GM12891 (cell line): Measurements from ENCODE around the gene ABHD17A.

Source experiments
- DNase-seq: peaks from one replicate; pipeline ENCODE4 v3.0.0; 2011; ENCODE audit warnings: low spot score; ENCODE audit not compliant: insufficient read length
- FAIRE-seq: peaks from 2 replicates; lab custom pipeline; 2011; peaks lifted over from hg19 to GRCh38; lab: Jason Lieb, UNC
- PAX5 ChIP-seq: IDR thresholded peaks from 2 replicates; pipeline ENCODE4 v1.6.1; 2011; ENCODE audit warnings: low read length, moderate library complexity, mild to moderate bottlenecking; ENCODE audit not compliant: insufficient read depth, severe bottlenecking
- POLR2A ChIP-seq: IDR thresholded peaks from 2 replicates; pipeline ENCODE4 v1.6.1; 2011; ENCODE audit warnings: low read depth, low read length, control low read depth
- POLR2AphosphoS5 ChIP-seq: IDR thresholded peaks from 2 replicates; pipeline ENCODE4 v1.6.1; 2011; ENCODE audit warnings: low read depth, low read length, control low read depth
- POU2F2 ChIP-seq: IDR thresholded peaks from 2 replicates; pipeline ENCODE4 v1.6.1; 2011; ENCODE audit warnings: low read depth, mild to moderate bottlenecking, control low read depth, low read length, moderate library complexity
- SPI1 ChIP-seq: IDR thresholded peaks from 2 replicates; pipeline ENCODE4 v1.6.1; 2011; ENCODE audit warnings: low read depth, low read length, control low read depth
- TAF1 ChIP-seq: IDR thresholded peaks from 2 replicates; pipeline ENCODE4 v1.6.1; 2011; ENCODE audit warnings: low read depth, low read length, control low read depth

ABHD17A gene

GRCh38 chr19:1921825-1922224, 36.5 kb upstream of the ABHD17A start:
- DNase-seq = no peak
- no peak for TF ChIP-seq PAX5
- no peak for TF ChIP-seq POLR2AphosphoS5
- TF ChIP-seq SPI1 = no peak
- TF ChIP-seq POU2F2 = no peak
- TF ChIP-seq TAF1 = no peak
- no peak for TF ChIP-seq POLR2A
- no peak for FAIRE-seq

DNA sequence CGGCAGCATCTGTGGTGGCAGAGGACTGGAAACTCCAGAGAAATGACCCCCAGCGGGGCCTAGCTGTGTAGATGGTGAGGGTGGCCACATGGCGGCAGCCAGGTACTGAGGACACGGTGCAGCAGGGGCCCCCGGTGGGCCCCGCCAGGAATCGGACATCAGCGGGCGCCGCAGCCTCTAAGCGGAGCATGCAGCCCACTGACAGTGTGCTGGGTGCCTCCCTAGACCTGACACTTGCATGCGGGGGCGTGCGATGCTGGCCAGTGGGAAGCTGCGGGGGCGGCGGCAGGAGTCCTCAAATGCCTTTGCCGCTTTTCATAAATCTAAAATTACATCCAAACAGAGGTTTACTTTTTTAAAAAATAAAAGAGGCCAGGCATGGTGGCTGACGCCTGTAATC, 36.0 kb upstream of the ABHD17A start:
- DNase-seq (no peak), FAIRE-seq (no peak)
- TF ChIP-seq POLR2AphosphoS5 = no peak

DNA sequence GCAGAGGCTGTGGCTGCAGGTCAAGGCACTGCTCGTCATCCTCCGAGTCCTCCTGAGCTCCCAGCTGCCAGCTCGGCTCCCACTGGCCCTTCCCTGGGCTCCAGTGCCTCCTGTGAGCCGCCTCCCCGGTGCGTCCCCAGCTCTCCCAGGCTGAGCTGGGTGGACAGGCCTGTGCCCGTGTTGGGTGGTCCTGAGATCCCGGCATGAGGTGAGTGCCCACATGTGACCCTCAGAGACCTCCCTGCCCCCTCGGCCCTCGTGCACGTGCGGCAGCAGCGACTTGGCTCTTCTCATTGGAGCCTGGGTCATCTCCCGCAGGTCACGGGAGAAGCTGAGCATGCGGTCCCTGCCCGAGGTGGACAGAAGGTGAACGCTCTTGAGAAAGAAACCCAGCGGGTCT, 35.3 kb upstream of the ABHD17A start:
- FAIRE-seq = no peak
- DNase-seq = no peak
- TF ChIP-seq SPI1 (no peak), PAX5 (no peak), TAF1 (no peak), POLR2A (no peak), POLR2AphosphoS5 (no peak), POU2F2 (no peak)

GRCh38 chr19:1918975-1919374, 33.7 kb upstream of the ABHD17A start:
- TF ChIP-seq PAX5 (no peak), SPI1 (no peak), POLR2AphosphoS5 (no peak), POLR2A (no peak), POU2F2 (no peak), TAF1 (no peak)
- DNase-seq (no peak), FAIRE-seq (no peak)

- TF ChIP-seq POU2F2 (no peak), SPI1 (no peak), POLR2A (no peak), POLR2AphosphoS5 (no peak), PAX5 (no peak), TAF1 (no peak)
- no peak for FAIRE-seq
- no peak for DNase-seq
These were observed 32.6 kb upstream of the ABHD17A start for GRCh38 chr19:1917926-1918325.

- no peak for DNase-seq
- TF ChIP-seq POLR2AphosphoS5 (no peak), TAF1 (no peak), POLR2A (no peak), SPI1 (no peak), PAX5 (no peak), POU2F2 (no peak)
- FAIRE-seq = no peak
These were observed 31.9 kb upstream of the ABHD17A start for GRCh38 chr19:1917146-1917545.

DNA sequence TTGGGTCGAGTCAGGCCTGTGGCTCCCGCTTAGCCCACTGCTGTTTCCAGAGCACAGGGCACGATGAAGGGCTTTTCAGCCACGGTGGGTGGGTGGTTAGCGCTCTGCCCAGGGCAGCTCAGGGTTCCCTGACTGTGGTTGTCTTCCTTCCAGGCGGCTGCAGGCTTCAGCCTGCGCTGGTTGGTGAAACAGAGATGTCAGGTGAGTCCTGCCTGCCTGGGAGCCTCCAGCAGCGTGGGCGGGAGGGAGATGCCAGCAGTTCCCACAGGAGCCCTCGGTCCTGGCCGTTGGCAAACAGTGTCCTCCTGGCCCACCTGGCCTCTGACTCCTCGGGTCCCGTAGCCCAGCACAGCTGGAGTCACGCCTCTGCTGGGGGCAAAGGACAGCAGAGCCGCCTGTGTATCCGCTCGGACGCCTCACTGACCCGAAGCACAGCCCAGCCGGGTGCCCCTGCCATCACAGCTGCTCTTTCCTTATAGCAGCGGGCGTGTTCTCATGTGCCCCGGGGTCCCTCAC, 29.6 kb upstream of the ABHD17A start:
- no peak for DNase-seq
- no peak for TF ChIP-seq TAF1
- no peak for TF ChIP-seq POU2F2
- TF ChIP-seq POLR2AphosphoS5 = no peak
- TF ChIP-seq SPI1 = no peak
- no peak for TF ChIP-seq PAX5
- no peak for TF ChIP-seq POLR2A
- FAIRE-seq = no peak

- DNase-seq (no peak), FAIRE-seq (no peak)
- no peak for TF ChIP-seq SPI1
- no peak for TF ChIP-seq POU2F2
- no peak for TF ChIP-seq POLR2A
- TF ChIP-seq TAF1 = no peak
- TF ChIP-seq PAX5 = no peak
- TF ChIP-seq POLR2AphosphoS5 = no peak
These were observed 28.7 kb upstream of the ABHD17A start for GRCh38 chr19:1913781-1914577.

GRCh38 chr19:1912760-1913505, 27.6 kb upstream of the ABHD17A start:
- TF ChIP-seq POU2F2 (no peak), TAF1 (no peak), POLR2AphosphoS5 (no peak), PAX5 (no peak), POLR2A (no peak), SPI1 (no peak)
- no peak for DNase-seq
- no peak for FAIRE-seq
